ENCODE data around the gene SNX10. TPM values are rescaled to one million over a fixed set of nuclear protein-coding genes. Genes with fewer than 3 reads are reported as not detected.

Gene SNX10
- polyA plus RNA-seq, 4 donors: 1.3 to 12.4 (median 4.9) TPM

Other genes with a start within 250 kb of the SNX10 start
- gene NFE2L3, start 139.7 kb upstream of the SNX10 start, polyA plus RNA-seq: 10 to 100 TPM in 2 of 4 donors, 1 to 10 TPM in 2; 1.8 to 16.6 (median 7.6) TPM
- 1,000 to 10,000 TPM in 1 of 4 donors, 100 to 1,000 TPM in 3; 495 to 1,007 (median 736) TPM for gene HNRNPA2B1, start 91.1 kb upstream of the SNX10 start, polyA plus RNA-seq
- gene CBX3, start 90.1 kb upstream of the SNX10 start, polyA plus RNA-seq: 100 to 1,000 TPM; 145 to 184 (median 179) TPM